Esophagus squamous epithelium (tissue), 4 donors: ENCODE data around the gene IL21R.

ENCODE experiments used
- POLR2A ChIP-seq, 4 donors: fragments of 450-650 bp; IDR thresholded peaks; one replicate each; pipeline ENCODE4 v1.6.1; 2017; ENCODE audit warnings: antibody characterized with exemption in 4 of 4, mild to moderate bottlenecking in 4 of 4, moderate library complexity in 3 of 4
- TF ChIP-seq, protein P1 (sequence below), 6 experiments: fragments of 450-650 bp in 4 of 6; fragments of 200-600 bp in 2 of 6; sonication (generic) in 2 of 6; IDR thresholded peaks; one replicate each; pipeline ENCODE4 v1.5.1; 2016 to 2019; ENCODE audit warnings: antibody characterized with exemption in 6 of 6, mild to moderate bottlenecking in 4 of 6, moderate library complexity in 4 of 6

DNA sequence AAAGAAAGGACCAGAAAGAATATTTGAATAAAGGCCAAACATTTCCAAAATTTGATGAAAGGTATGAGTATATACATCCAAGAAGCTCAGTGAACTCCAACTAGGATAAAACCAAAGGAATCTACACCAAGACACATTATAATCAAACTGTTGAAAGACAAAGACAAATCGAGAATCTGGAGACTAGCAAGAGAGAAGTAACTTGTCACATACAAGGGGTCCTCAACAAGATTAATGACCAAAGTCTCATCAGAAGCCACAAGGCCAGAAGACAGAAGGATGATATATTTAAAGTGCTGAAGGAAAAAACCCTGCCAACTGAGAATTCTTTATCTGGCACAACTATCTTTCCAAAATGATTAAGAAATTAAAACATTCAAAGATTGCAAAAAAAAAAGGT is 9.3 kb upstream of the IL21R start:
- no peak for TF ChIP-seq POLR2A (IDR thresholded peaks at IDR 0.05)
- TF ChIP-seq, protein P1, sequence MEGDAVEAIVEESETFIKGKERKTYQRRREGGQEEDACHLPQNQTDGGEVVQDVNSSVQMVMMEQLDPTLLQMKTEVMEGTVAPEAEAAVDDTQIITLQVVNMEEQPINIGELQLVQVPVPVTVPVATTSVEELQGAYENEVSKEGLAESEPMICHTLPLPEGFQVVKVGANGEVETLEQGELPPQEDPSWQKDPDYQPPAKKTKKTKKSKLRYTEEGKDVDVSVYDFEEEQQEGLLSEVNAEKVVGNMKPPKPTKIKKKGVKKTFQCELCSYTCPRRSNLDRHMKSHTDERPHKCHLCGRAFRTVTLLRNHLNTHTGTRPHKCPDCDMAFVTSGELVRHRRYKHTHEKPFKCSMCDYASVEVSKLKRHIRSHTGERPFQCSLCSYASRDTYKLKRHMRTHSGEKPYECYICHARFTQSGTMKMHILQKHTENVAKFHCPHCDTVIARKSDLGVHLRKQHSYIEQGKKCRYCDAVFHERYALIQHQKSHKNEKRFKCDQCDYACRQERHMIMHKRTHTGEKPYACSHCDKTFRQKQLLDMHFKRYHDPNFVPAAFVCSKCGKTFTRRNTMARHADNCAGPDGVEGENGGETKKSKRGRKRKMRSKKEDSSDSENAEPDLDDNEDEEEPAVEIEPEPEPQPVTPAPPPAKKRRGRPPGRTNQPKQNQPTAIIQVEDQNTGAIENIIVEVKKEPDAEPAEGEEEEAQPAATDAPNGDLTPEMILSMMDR (IDR thresholded peaks at IDR 0.05), result no peak
